Measurements from ENCODE around the gene CBX6. TPM values are rescaled to one million over a fixed set of nuclear protein-coding genes. Genes with fewer than 3 reads are reported as not detected.
A peak's percentile ranks its signal among the peaks of the same experiment; 100 is the strongest.

CBX6 gene
- total RNA-seq, 3 donors from 2014 or later (not counting 1 experiment from before 2014, with no cell fraction given) = 68.0 to 81.5 (median 75.7) TPM

GRCh38 chr22:38861170-38861876 lies 10.7 kb downstream of the CBX6 start:
- Histone ChIP-seq H3K27me3 (ENCODE audit: control insufficient read depth, insufficient read depth, low read length) (no peaks in the 10 kb centered on the region), H3K4me3 (ENCODE audit: low read length) (no peak overlapping the region), H3K27ac (ENCODE audit: low read length) (no peak overlapping the region), H3K4me1 (ENCODE audit: control insufficient read depth, insufficient read depth, low read length) (no peaks in the 10 kb centered on the region), H3K36me3 (ENCODE audit: control insufficient read depth, insufficient read depth, low read length) (peaks cover 12% of the 10 kb centered on the region), H3K9me3 (ENCODE audit: control insufficient read depth, insufficient read depth, low read length) (no peaks in the 10 kb centered on the region)
- Mint-ChIP-seq H3K4me1 (peaks cover 6 to 22% of the 10 kb centered on the region in 2 donors), H3K36me3 (no peaks in the 10 kb centered on the region), H3K27me3 (ENCODE audit: low read depth in 2 of 2) (no peaks in the 10 kb centered on the region), H3K4me3 (no peak overlapping the region), H3K27ac (no peak overlapping the region), H3K9me3 (no peaks in the 10 kb centered on the region)
- TF ChIP-seq, protein P1, sequence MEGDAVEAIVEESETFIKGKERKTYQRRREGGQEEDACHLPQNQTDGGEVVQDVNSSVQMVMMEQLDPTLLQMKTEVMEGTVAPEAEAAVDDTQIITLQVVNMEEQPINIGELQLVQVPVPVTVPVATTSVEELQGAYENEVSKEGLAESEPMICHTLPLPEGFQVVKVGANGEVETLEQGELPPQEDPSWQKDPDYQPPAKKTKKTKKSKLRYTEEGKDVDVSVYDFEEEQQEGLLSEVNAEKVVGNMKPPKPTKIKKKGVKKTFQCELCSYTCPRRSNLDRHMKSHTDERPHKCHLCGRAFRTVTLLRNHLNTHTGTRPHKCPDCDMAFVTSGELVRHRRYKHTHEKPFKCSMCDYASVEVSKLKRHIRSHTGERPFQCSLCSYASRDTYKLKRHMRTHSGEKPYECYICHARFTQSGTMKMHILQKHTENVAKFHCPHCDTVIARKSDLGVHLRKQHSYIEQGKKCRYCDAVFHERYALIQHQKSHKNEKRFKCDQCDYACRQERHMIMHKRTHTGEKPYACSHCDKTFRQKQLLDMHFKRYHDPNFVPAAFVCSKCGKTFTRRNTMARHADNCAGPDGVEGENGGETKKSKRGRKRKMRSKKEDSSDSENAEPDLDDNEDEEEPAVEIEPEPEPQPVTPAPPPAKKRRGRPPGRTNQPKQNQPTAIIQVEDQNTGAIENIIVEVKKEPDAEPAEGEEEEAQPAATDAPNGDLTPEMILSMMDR (IDR thresholded peaks at IDR 0.05) = no peak
- intact Hi-C loops (cut with micrococcal nuclease) = no loop called here
- no peak for DNase-seq
- no peak for ATAC-seq
- WGBS (ENCODE audit: insufficient coverage) = 86% methylated on average over 11 of the region's 13 CpGs

GRCh38 chr22:38860283-38861169 lies 11.5 kb downstream of the CBX6 start:
- no peak overlapping the region for H3K4me3 Mint-ChIP-seq
- peak overlapping the region in 1 of 2 donors; percentile 48 for H3K27ac Mint-ChIP-seq
- H3K36me3 Mint-ChIP-seq = no peaks in the 10 kb centered on the region
- H3K36me3 ChIP-seq (ENCODE audit: control insufficient read depth, insufficient read depth, low read length) = peaks cover 6% of the 10 kb centered on the region
- 80% methylated on average over 23 of the region's 23 CpGs for WGBS (ENCODE audit: insufficient coverage)
- no peaks in the 10 kb centered on the region for H3K4me1 ChIP-seq (ENCODE audit: control insufficient read depth, insufficient read depth, low read length)
- no peak for DNase-seq
- intact Hi-C loops (cut with micrococcal nuclease) = no loop called here
- no peaks in the 10 kb centered on the region for H3K9me3 ChIP-seq (ENCODE audit: control insufficient read depth, insufficient read depth, low read length)
- TF ChIP-seq, protein P1 (IDR thresholded peaks at IDR 0.05) = no peak
- H3K27me3 Mint-ChIP-seq (ENCODE audit: low read depth in 2 of 2) = peaks cover 0 to under 1% of the 10 kb centered on the region in 2 donors
- H3K27me3 ChIP-seq (ENCODE audit: control insufficient read depth, insufficient read depth, low read length) = no peaks in the 10 kb centered on the region
- no peaks in the 10 kb centered on the region for H3K9me3 Mint-ChIP-seq
- H3K4me3 ChIP-seq (ENCODE audit: low read length) = no peak overlapping the region
- peaks cover 6 to 19% of the 10 kb centered on the region in 2 donors for H3K4me1 Mint-ChIP-seq
- H3K27ac ChIP-seq (ENCODE audit: low read length) = no peak overlapping the region
- ATAC-seq = peak in 1 of 3 donors; percentile 22

- Mint-ChIP-seq H3K4me1 (peaks cover 6 to 17% of the 10 kb centered on the region in 2 donors), H3K27me3 (ENCODE audit: low read depth in 2 of 2) (peaks cover 0 to 4% of the 10 kb centered on the region in 2 donors), H3K4me3 (no peak overlapping the region), H3K9me3 (no peaks in the 10 kb centered on the region), H3K27ac (no peak overlapping the region), H3K36me3 (no peaks in the 10 kb centered on the region)
- H3K27me3 ChIP-seq (ENCODE audit: control insufficient read depth, insufficient read depth, low read length) = no peaks in the 10 kb centered on the region
- no peaks in the 10 kb centered on the region for H3K9me3 ChIP-seq (ENCODE audit: control insufficient read depth, insufficient read depth, low read length)
- ATAC-seq = peak in 1 of 3 donors; percentile 27
- H3K27ac ChIP-seq (ENCODE audit: low read length) = no peak overlapping the region
- H3K4me3 ChIP-seq (ENCODE audit: low read length) = no peak overlapping the region
- intact Hi-C loops (cut with micrococcal nuclease) = no loop called here
- WGBS (ENCODE audit: insufficient coverage) = 87% methylated on average over 14 of the region's 14 CpGs
- H3K36me3 ChIP-seq (ENCODE audit: control insufficient read depth, insufficient read depth, low read length) = peaks cover under 1% of the 10 kb centered on the region
- no peaks in the 10 kb centered on the region for H3K4me1 ChIP-seq (ENCODE audit: control insufficient read depth, insufficient read depth, low read length)
- TF ChIP-seq, protein P1 (IDR thresholded peaks at IDR 0.05) = no peak
- no peak for DNase-seq
These were observed 12.3 kb downstream of the CBX6 start for GRCh38 chr22:38859581-38860282.
